Measurements from ENCODE around the gene ZNF385D.

The ZNF385D gene

DNA sequence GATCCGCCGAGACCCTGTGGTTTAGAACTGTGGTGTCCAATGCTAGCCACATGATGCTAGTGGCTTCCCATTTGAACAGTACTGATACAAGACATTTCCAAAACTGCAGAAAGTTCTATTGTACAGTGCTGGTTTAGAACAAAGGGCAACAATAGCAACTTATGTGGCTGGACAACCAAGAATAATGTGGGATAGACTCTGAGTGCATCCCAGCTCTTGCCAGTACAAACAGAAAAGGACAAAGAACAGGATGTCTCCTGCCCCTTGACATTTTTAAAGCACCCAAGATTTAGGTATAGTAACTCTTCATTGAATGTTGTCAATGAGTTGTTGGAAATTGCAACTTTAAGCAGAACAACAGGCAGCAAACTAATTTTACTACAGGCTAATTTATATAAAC is 107.3 kb downstream of the ZNF385D start:
- TF ChIP-seq CSDC2 (CRISPR knock-in tag; IDR thresholded peaks at IDR 0.05) (no peak), RARB (CRISPR knock-in tag; IDR thresholded peaks at IDR 0.05) (no peak)
- no peak for ATAC-seq

DNA sequence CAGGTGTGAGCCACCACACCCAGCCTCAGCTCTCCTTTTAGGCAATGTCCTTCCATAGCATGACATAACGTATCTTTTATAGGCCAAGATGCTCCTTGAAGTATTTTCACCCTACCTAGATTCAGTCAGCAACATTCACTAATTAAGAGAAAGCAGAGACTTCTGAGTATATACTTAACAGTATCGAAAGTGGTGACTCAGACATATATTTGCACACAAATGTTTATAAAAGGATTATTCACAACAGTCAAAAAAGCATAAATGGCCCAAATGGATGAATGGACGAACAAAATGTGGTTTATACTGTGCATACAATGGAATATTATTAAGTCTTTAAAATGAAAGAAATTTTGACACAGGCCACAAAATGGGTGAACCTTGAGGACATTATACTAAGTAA is 108.6 kb downstream of the ZNF385D start:
- no peak for ATAC-seq
- no peak for TF ChIP-seq ZNF70 (CRISPR knock-in tag; IDR thresholded peaks at IDR 0.05)
- TF ChIP-seq, protein P1, sequence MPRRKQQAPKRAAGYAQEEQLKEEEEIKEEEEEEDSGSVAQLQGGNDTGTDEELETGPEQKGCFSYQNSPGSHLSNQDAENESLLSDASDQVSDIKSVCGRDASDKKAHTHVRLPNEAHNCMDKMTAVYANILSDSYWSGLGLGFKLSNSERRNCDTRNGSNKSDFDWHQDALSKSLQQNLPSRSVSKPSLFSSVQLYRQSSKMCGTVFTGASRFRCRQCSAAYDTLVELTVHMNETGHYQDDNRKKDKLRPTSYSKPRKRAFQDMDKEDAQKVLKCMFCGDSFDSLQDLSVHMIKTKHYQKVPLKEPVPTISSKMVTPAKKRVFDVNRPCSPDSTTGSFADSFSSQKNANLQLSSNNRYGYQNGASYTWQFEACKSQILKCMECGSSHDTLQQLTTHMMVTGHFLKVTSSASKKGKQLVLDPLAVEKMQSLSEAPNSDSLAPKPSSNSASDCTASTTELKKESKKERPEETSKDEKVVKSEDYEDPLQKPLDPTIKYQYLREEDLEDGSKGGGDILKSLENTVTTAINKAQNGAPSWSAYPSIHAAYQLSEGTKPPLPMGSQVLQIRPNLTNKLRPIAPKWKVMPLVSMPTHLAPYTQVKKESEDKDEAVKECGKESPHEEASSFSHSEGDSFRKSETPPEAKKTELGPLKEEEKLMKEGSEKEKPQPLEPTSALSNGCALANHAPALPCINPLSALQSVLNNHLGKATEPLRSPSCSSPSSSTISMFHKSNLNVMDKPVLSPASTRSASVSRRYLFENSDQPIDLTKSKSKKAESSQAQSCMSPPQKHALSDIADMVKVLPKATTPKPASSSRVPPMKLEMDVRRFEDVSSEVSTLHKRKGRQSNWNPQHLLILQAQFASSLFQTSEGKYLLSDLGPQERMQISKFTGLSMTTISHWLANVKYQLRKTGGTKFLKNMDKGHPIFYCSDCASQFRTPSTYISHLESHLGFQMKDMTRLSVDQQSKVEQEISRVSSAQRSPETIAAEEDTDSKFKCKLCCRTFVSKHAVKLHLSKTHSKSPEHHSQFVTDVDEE (CRISPR knock-in tag; IDR thresholded peaks at IDR 0.05) = no peak
- no peak for TF ChIP-seq ZNF8 (CRISPR knock-in tag; IDR thresholded peaks at IDR 0.05)
- TF ChIP-seq OSR1 (CRISPR knock-in tag; IDR thresholded peaks at IDR 0.05) = no peak
- TF ChIP-seq, protein P2, sequence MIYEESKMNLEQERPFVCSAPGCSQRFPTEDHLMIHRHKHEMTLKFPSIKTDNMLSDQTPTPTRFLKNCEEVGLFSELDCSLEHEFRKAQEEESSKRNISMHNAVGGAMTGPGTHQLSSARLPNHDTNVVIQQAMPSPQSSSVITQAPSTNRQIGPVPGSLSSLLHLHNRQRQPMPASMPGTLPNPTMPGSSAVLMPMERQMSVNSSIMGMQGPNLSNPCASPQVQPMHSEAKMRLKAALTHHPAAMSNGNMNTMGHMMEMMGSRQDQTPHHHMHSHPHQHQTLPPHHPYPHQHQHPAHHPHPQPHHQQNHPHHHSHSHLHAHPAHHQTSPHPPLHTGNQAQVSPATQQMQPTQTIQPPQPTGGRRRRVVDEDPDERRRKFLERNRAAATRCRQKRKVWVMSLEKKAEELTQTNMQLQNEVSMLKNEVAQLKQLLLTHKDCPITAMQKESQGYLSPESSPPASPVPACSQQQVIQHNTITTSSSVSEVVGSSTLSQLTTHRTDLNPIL (CRISPR knock-in tag; IDR thresholded peaks at IDR 0.05; ENCODE audit: low read depth) = no peak
- no peak for TF ChIP-seq TOX (CRISPR knock-in tag; IDR thresholded peaks at IDR 0.05; ENCODE audit: borderline replicate concordance)
- TF ChIP-seq ARNTL (CRISPR knock-in tag; IDR thresholded peaks at IDR 0.05; ENCODE audit: borderline replicate concordance, low read depth) = no peak
- TF ChIP-seq GLIS3 (CRISPR knock-in tag; IDR thresholded peaks at IDR 0.05) = no peak
- TF ChIP-seq BACH2 (CRISPR knock-in tag; IDR thresholded peaks at IDR 0.05; ENCODE audit: borderline replicate concordance) = no peak
- TF ChIP-seq PPARA (CRISPR knock-in tag; IDR thresholded peaks at IDR 0.05; ENCODE audit: borderline replicate concordance) = no peak
- TF ChIP-seq RARB (CRISPR knock-in tag; IDR thresholded peaks at IDR 0.05) = no peak
- no peak for TF ChIP-seq ZC3H10 (CRISPR knock-in tag; IDR thresholded peaks at IDR 0.05)
- TF ChIP-seq, protein P3, sequence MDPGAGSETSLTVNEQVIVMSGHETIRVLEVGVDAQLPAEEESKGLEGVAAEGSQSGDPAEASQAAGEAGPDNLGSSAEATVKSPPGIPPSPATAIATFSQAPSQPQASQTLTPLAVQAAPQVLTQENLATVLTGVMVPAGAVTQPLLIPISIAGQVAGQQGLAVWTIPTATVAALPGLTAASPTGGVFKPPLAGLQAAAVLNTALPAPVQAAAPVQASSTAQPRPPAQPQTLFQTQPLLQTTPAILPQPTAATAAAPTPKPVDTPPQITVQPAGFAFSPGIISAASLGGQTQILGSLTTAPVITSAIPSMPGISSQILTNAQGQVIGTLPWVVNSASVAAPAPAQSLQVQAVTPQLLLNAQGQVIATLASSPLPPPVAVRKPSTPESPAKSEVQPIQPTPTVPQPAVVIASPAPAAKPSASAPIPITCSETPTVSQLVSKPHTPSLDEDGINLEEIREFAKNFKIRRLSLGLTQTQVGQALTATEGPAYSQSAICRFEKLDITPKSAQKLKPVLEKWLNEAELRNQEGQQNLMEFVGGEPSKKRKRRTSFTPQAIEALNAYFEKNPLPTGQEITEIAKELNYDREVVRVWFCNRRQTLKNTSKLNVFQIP (CRISPR knock-in tag; IDR thresholded peaks at IDR 0.05; ENCODE audit: borderline replicate concordance, low read depth) = no peak
- no peak for TF ChIP-seq TCF4 (CRISPR knock-in tag; IDR thresholded peaks at IDR 0.05; ENCODE audit: borderline replicate concordance)
- TF ChIP-seq SNAI2 (CRISPR knock-in tag; IDR thresholded peaks at IDR 0.05) = no peak
- no peak for TF ChIP-seq CSDC2 (CRISPR knock-in tag; IDR thresholded peaks at IDR 0.05)

DNA sequence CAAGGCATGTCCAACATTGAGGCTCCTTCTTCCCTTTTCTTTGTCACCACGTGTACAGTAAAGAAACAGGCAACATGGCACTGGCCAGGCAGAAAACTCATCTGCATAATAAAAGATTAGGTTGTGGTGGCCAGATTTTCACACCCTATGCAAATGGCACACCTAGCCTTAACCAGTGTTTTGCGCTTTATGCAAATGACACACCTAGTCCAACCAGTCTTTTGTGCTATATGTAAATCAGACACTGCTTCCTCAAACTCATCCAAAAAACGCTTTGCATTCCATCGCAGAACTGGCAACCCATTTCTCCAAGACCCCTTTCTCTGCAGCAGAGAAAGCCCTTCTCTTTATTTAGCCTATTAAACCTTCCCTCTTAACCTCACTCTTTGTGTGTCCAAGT is 109.1 kb downstream of the ZNF385D start:
- TF ChIP-seq, protein P2 (CRISPR knock-in tag; IDR thresholded peaks at IDR 0.05; ENCODE audit: low read depth) = no peak
- TF ChIP-seq ISL1 (CRISPR knock-in tag; IDR thresholded peaks at IDR 0.05) (no peak), ZC3H10 (CRISPR knock-in tag; IDR thresholded peaks at IDR 0.05) (no peak), TOX (CRISPR knock-in tag; IDR thresholded peaks at IDR 0.05; ENCODE audit: borderline replicate concordance) (no peak), RARB (CRISPR knock-in tag; IDR thresholded peaks at IDR 0.05) (no peak), OSR1 (CRISPR knock-in tag; IDR thresholded peaks at IDR 0.05) (no peak), PPARA (CRISPR knock-in tag; IDR thresholded peaks at IDR 0.05; ENCODE audit: borderline replicate concordance) (no peak), CSDC2 (CRISPR knock-in tag; IDR thresholded peaks at IDR 0.05) (no peak), ZNF565 (CRISPR knock-in tag; conservative IDR thresholded peaks at IDR 0.05; ENCODE audit: low read depth) (no peak), ZFP30 (CRISPR knock-in tag; IDR thresholded peaks at IDR 0.05) (no peak), BACH2 (CRISPR knock-in tag; IDR thresholded peaks at IDR 0.05; ENCODE audit: borderline replicate concordance) (no peak), SNAI2 (CRISPR knock-in tag; IDR thresholded peaks at IDR 0.05) (no peak)
- TF ChIP-seq, protein P4, sequence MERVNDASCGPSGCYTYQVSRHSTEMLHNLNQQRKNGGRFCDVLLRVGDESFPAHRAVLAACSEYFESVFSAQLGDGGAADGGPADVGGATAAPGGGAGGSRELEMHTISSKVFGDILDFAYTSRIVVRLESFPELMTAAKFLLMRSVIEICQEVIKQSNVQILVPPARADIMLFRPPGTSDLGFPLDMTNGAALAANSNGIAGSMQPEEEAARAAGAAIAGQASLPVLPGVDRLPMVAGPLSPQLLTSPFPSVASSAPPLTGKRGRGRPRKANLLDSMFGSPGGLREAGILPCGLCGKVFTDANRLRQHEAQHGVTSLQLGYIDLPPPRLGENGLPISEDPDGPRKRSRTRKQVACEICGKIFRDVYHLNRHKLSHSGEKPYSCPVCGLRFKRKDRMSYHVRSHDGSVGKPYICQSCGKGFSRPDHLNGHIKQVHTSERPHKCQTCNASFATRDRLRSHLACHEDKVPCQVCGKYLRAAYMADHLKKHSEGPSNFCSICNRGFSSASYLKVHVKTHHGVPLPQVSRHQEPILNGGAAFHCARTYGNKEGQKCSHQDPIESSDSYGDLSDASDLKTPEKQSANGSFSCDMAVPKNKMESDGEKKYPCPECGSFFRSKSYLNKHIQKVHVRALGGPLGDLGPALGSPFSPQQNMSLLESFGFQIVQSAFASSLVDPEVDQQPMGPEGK (CRISPR knock-in tag; IDR thresholded peaks at IDR 0.05; ENCODE audit: borderline replicate concordance) = no peak
- TF ChIP-seq, protein P3 (CRISPR knock-in tag; IDR thresholded peaks at IDR 0.05; ENCODE audit: borderline replicate concordance, low read depth) = no peak
- no peak for ATAC-seq

Measured in SK-N-SH treated with all-trans-retinoic acid at 6 μM for 48 hours (cell line).